ENCODE measurements around the gene CACNB4.

CACNB4 gene

DNA sequence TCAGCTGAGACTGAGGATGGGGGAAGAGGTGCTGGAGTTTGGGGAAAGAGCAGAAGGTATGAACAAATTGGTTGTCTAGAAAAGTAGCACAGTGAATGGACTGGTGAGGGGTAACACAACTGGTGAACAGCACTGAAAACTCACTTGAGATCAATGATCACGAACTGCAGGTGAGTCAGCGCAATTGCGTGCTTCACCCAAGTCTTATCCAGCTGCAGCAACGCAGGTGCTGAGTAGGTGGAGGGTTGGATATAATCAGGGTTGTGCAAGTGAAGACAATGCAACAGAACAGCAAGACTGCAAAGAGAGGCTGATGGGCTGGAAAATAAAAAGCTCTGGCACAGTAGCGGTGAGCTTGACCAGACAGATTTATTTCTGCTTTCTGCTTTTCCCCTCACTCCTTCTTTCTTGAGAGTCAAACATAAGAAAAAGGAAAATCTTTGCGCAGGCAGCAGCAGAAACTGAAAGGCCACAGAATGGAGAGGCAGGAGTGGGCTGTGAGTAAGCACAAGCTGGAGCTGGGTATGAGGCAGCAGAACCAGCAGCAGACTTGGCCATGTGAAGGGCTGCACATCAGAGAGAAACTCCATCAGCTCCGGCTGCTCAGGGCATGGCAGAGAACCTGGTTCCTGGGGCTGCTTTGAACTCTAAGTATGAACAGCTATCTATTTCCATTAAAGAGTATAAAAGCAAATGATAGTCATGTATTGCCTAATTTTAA lies 171.2 kb downstream of the CACNB4 start:
- Histone ChIP-seq H4K91ac (ENCODE audit: low read length) (no peak overlapping the region), H3K4me3 (ENCODE audit: insufficient read depth in 1 of 2, low read depth in 1 of 2, low read length in 2 of 2) (no peak overlapping the region), H3K27me3 (ENCODE audit: control insufficient read depth in 1 of 2, insufficient read depth in 1 of 2, low read length in 2 of 2) (peaks cover 0 to 13% of the 10 kb centered on the region in 2 experiments), H4K8ac (ENCODE audit: low read length) (no peak overlapping the region), H3K9me3 (ENCODE audit: control insufficient read depth, low read length) (no peaks in the 10 kb centered on the region), H3K4me1 (ENCODE audit: control insufficient read depth, insufficient read depth, low read depth, low read length) (peaks cover 3% of the 10 kb centered on the region), H2BK5ac (ENCODE audit: low read depth, low read length, poor library complexity, severe bottlenecking) (no peak overlapping the region), H3K4me2 (ENCODE audit: low read length, poor library complexity, severe bottlenecking) (no peak overlapping the region), H3K4ac (ENCODE audit: low read depth in 1 of 2, low read length in 2 of 2) (no peak overlapping the region), H3K14ac (ENCODE audit: low read length in 2 of 2) (no peak overlapping the region), H3K79me1 (replicated peaks; ENCODE audit: low read length, poor library complexity, severe bottlenecking) (no peaks in the 10 kb centered on the region), H2BK15ac (ENCODE audit: low read depth, poor library complexity, severe bottlenecking) (no peak overlapping the region), H3K9ac (ENCODE audit: low read length) (no peak overlapping the region), H3K18ac (ENCODE audit: low read depth in 1 of 2, low read length in 2 of 2) (no peak overlapping the region), H2BK12ac (ENCODE audit: low read length in 2 of 2) (no peak overlapping the region), H2AK5ac (ENCODE audit: low read length, severe bottlenecking) (no peak overlapping the region), H3K23ac (ENCODE audit: low read length in 2 of 2) (no peak overlapping the region), H2BK120ac (ENCODE audit: low read depth, low read length) (no peak overlapping the region), H2AFZ (ENCODE audit: low read depth, low read length) (no peak overlapping the region), H3K27ac (ENCODE audit: low read length, poor library complexity, severe bottlenecking) (no peak overlapping the region), H3K36me3 (ENCODE audit: control insufficient read depth in 1 of 2, insufficient read depth in 2 of 2, low read depth in 1 of 2, low read length in 2 of 2) (no peaks in the 10 kb centered on the region)
- no peak for DNase-seq
- 86% methylated on average over 6 of the region's 7 CpGs for WGBS

DNA sequence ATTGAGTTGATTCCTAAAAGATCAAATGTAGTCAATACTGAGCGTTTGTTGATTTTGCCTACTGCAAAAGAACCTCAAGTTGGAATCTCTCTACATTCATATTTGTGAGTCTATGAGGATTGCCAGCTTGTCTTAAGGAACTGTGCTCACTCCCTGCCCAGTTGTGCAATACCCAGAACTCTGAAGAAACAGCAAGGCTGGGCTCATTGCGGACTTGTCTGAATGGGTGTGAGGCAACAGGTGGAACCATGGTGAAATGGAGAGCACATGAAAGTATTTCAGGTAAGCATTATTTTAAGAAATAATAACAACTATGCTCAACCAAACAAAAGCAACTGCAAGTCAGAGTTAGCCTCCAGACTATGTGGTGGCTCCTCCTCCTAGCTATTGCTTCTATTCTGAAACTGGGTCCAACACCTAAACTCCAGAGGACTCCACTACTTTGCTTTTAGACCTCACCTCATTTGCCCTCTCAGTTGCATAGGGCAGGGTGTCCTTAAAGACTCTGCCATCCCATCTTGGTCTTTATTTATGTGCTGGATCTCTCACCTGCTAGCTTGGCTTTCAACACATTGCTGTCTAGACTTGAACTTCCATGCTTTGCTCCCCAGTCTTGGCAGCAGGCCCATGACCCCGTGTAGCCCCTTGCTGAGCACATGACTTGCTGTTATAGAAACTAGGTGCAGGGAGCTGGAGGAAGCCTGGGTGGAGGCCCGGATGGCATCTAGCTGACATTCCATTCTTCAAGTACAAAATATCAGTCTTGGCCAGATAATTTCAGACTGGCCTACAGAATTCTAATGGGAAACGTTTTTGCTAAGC lies 175.8 kb downstream of the CACNB4 start:
- H3K9ac ChIP-seq (ENCODE audit: low read length), result no peak overlapping the region
- H4K8ac ChIP-seq (ENCODE audit: low read length), result no peak overlapping the region
- H3K4me2 ChIP-seq (ENCODE audit: low read length, poor library complexity, severe bottlenecking), result no peak overlapping the region
- H2AK5ac ChIP-seq (ENCODE audit: low read length, severe bottlenecking), result no peak overlapping the region
- no peaks in the 10 kb centered on the region for H3K36me3 ChIP-seq (ENCODE audit: control insufficient read depth in 1 of 2, insufficient read depth in 2 of 2, low read depth in 1 of 2, low read length in 2 of 2)
- no peak overlapping the region for H3K4ac ChIP-seq (ENCODE audit: low read depth in 1 of 2, low read length in 2 of 2)
- no peak overlapping the region for H4K91ac ChIP-seq (ENCODE audit: low read length)
- no peak overlapping the region for H2AFZ ChIP-seq (ENCODE audit: low read depth, low read length)
- H3K23ac ChIP-seq (ENCODE audit: low read length in 2 of 2), result no peak overlapping the region
- H3K18ac ChIP-seq (ENCODE audit: low read depth in 1 of 2, low read length in 2 of 2), result no peak overlapping the region
- no peaks in the 10 kb centered on the region for H3K9me3 ChIP-seq (ENCODE audit: control insufficient read depth, low read length)
- H3K14ac ChIP-seq (ENCODE audit: low read length in 2 of 2), result no peak overlapping the region
- H2BK15ac ChIP-seq (ENCODE audit: low read depth, poor library complexity, severe bottlenecking), result no peak overlapping the region
- peak overlapping the region; percentile 32 for H3K27ac ChIP-seq (ENCODE audit: low read length, poor library complexity, severe bottlenecking)
- peaks cover 3% of the 10 kb centered on the region for H3K4me1 ChIP-seq (ENCODE audit: control insufficient read depth, insufficient read depth, low read depth, low read length)
- no peaks in the 10 kb centered on the region for H3K79me1 ChIP-seq (replicated peaks; ENCODE audit: low read length, poor library complexity, severe bottlenecking)
- H2BK5ac ChIP-seq (ENCODE audit: low read depth, low read length, poor library complexity, severe bottlenecking), result no peak overlapping the region
- peaks cover 0 to 7% of the 10 kb centered on the region in 2 experiments for H3K27me3 ChIP-seq (ENCODE audit: control insufficient read depth in 1 of 2, insufficient read depth in 1 of 2, low read length in 2 of 2)
- DNase-seq, result no peak
- no peak overlapping the region for H3K4me3 ChIP-seq (ENCODE audit: insufficient read depth in 1 of 2, low read depth in 1 of 2, low read length in 2 of 2)
- H2BK12ac ChIP-seq (ENCODE audit: low read length in 2 of 2), result no peak overlapping the region
- no peak overlapping the region for H2BK120ac ChIP-seq (ENCODE audit: low read depth, low read length)
- whole genome bisulfite sequencing, result 73% methylated on average over 4 of the region's 5 CpGs

DNA sequence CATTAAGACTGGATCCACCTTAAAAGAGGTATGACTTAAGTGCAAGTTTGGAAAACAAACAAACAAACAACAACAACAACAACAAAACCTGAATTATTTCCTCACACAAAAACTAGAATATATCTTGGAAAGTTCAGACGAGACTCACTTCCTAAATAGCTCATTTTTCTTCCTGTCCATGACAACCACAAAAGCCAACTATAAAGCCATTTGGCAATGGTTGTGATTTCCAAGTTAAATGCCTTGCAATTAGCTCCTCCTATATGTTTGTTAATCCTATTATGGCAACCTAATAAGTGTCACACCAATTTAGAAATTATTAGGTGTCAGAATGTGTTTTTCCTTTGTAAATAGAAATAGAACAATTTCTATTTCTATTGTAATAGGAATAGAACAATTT lies 179.1 kb downstream of the CACNB4 start:
- WGBS, result 23% methylated on average over 1 of the region's 1 CpG
- Histone ChIP-seq H3K27ac (ENCODE audit: low read length, poor library complexity, severe bottlenecking) (no peak overlapping the region), H2BK15ac (ENCODE audit: low read depth, poor library complexity, severe bottlenecking) (no peak overlapping the region), H3K23ac (ENCODE audit: low read length in 2 of 2) (no peak overlapping the region), H3K79me1 (replicated peaks; ENCODE audit: low read length, poor library complexity, severe bottlenecking) (no peaks in the 10 kb centered on the region), H2AK5ac (ENCODE audit: low read length, severe bottlenecking) (no peak overlapping the region), H3K27me3 (ENCODE audit: control insufficient read depth in 1 of 2, insufficient read depth in 1 of 2, low read length in 2 of 2) (no peaks in the 10 kb centered on the region), H3K36me3 (ENCODE audit: control insufficient read depth in 1 of 2, insufficient read depth in 2 of 2, low read depth in 1 of 2, low read length in 2 of 2) (no peaks in the 10 kb centered on the region), H2AFZ (ENCODE audit: low read depth, low read length) (no peak overlapping the region), H3K14ac (ENCODE audit: low read length in 2 of 2) (no peak overlapping the region), H3K4me1 (ENCODE audit: control insufficient read depth, insufficient read depth, low read depth, low read length) (peaks cover 5% of the 10 kb centered on the region), H4K91ac (ENCODE audit: low read length) (no peak overlapping the region), H2BK5ac (ENCODE audit: low read depth, low read length, poor library complexity, severe bottlenecking) (no peak overlapping the region), H2BK12ac (ENCODE audit: low read length in 2 of 2) (no peak overlapping the region), H3K4ac (ENCODE audit: low read depth in 1 of 2, low read length in 2 of 2) (no peak overlapping the region), H3K4me3 (ENCODE audit: insufficient read depth in 1 of 2, low read depth in 1 of 2, low read length in 2 of 2) (no peak overlapping the region), H2BK120ac (ENCODE audit: low read depth, low read length) (no peak overlapping the region), H3K9ac (ENCODE audit: low read length) (no peak overlapping the region), H3K4me2 (ENCODE audit: low read length, poor library complexity, severe bottlenecking) (no peak overlapping the region), H3K18ac (ENCODE audit: low read depth in 1 of 2, low read length in 2 of 2) (no peak overlapping the region), H3K9me3 (ENCODE audit: control insufficient read depth, low read length) (no peaks in the 10 kb centered on the region), H4K8ac (ENCODE audit: low read length) (no peak overlapping the region)
- no peak for DNase-seq

DNA sequence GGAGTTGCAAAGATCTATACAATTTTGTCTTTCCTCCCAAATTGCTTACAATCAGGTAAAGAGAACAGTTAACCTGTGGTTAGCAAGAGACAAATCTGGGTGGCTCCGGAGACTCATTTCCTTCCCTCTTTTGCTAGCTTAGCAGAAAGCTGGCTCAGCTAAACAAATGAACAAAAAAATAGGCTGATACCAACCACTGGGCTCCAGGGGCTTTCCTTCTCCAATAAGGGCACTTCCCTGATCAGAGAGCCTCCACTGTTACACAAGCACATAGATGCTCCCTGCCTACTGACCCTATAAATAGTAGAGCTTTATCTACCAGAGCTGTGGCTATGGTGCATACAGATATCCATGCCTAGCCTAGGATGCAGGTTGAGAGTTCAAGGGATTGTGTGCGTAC lies 180.5 kb downstream of the CACNB4 start:
- Histone ChIP-seq H3K4ac (ENCODE audit: low read depth in 1 of 2, low read length in 2 of 2) (no peak overlapping the region), H2BK12ac (ENCODE audit: low read length in 2 of 2) (no peak overlapping the region), H3K18ac (ENCODE audit: low read depth in 1 of 2, low read length in 2 of 2) (no peak overlapping the region), H2BK15ac (ENCODE audit: low read depth, poor library complexity, severe bottlenecking) (no peak overlapping the region), H2BK120ac (ENCODE audit: low read depth, low read length) (no peak overlapping the region), H3K9me3 (ENCODE audit: control insufficient read depth, low read length) (no peaks in the 10 kb centered on the region), H4K8ac (ENCODE audit: low read length) (no peak overlapping the region), H3K4me1 (ENCODE audit: control insufficient read depth, insufficient read depth, low read depth, low read length) (peaks cover 4% of the 10 kb centered on the region), H3K36me3 (ENCODE audit: control insufficient read depth in 1 of 2, insufficient read depth in 2 of 2, low read depth in 1 of 2, low read length in 2 of 2) (no peaks in the 10 kb centered on the region), H3K9ac (ENCODE audit: low read length) (no peak overlapping the region), H2BK5ac (ENCODE audit: low read depth, low read length, poor library complexity, severe bottlenecking) (no peak overlapping the region), H3K27ac (ENCODE audit: low read length, poor library complexity, severe bottlenecking) (no peak overlapping the region), H2AK5ac (ENCODE audit: low read length, severe bottlenecking) (no peak overlapping the region), H4K91ac (ENCODE audit: low read length) (no peak overlapping the region), H3K79me1 (replicated peaks; ENCODE audit: low read length, poor library complexity, severe bottlenecking) (no peaks in the 10 kb centered on the region), H2AFZ (ENCODE audit: low read depth, low read length) (no peak overlapping the region), H3K4me2 (ENCODE audit: low read length, poor library complexity, severe bottlenecking) (no peak overlapping the region), H3K4me3 (ENCODE audit: insufficient read depth in 1 of 2, low read depth in 1 of 2, low read length in 2 of 2) (no peak overlapping the region), H3K23ac (ENCODE audit: low read length in 2 of 2) (no peak overlapping the region), H3K14ac (ENCODE audit: low read length in 2 of 2) (no peak overlapping the region), H3K27me3 (ENCODE audit: control insufficient read depth in 1 of 2, insufficient read depth in 1 of 2, low read length in 2 of 2) (peaks cover 0 to 2% of the 10 kb centered on the region in 2 experiments)
- no peak for DNase-seq
- 93% methylated on average over 2 of the region's 2 CpGs for WGBS

Measured in mesenchymal stem cell (in vitro differentiated cells and primary cell).